ENCODE data around the gene JARID2. TPM values are rescaled to one million over a fixed set of nuclear protein-coding genes. Genes with fewer than 3 reads are reported as not detected.
A peak's percentile ranks its signal among the peaks of the same experiment; 100 is the strongest.

The JARID2 gene
- total and polyA plus RNA-seq, 4 donors: 3.8 to 14.8 (median 12.0) TPM

DNA sequence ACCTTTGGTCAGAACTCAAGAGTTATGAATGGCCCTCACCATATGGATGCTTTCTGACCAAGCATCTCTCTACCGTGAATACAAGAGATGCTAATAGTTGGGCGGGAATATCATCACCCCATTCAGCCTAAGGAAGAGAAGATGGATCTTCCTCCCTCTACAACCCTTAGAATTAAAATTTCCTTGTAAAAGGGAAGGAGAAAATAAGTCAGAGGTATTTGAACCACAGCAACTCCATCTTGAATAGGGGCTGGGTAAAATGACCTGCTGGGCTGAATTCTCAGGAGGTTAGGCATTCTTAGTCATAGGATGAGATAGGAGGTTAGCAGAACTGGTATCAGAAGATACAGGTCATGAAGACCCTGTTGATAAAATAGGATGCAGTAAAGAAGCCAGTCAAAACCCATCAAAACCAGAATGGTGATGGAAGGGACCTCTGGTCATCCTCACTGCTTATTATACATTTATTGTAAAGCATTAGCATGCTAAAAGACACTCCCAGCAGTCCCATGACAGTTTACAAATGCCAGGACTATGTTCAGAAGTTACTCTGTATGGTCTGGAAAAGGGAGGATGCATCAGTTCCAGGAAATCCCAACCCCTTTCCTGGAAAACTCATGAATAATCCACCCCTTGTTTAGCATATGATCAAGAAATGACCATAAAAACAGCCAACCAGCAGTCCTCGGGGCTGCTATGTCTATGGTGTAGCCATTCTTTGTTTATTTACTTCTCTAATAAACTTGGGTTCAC, 315.8 kb downstream of the JARID2 start:
- Histone ChIP-seq H3K9ac (ENCODE audit: insufficient read depth in 1 of 2, low read length in 2 of 2) (no peak overlapping the region), H3K36me3 (ENCODE audit: control insufficient read depth in 4 of 4, insufficient read depth in 4 of 4, low read length in 4 of 4) (no peaks in the 10 kb centered on the region), H3K4me1 (ENCODE audit: control insufficient read depth in 5 of 5, insufficient read depth in 5 of 5, low read length in 5 of 5) (peaks cover 0 to 2% (median 0%) of the 10 kb centered on the region in 5 donors), H3K9me3 (ENCODE audit: control insufficient read depth in 4 of 4, insufficient read depth in 3 of 4, low read length in 3 of 4) (no peaks in the 10 kb centered on the region), H3K4me3 (no peak overlapping the region), H3K27ac (ENCODE audit: low read depth in 1 of 2, low read length in 1 of 2) (no peak overlapping the region), H3K27me3 (ENCODE audit: control insufficient read depth in 3 of 3, insufficient read depth in 3 of 3, low read length in 2 of 3) (no peaks in the 10 kb centered on the region)
- no peak for ATAC-seq (ENCODE audit: insufficient read depth, low FRiP score)
- WGBS, 2 donors: 93 to 96% methylated on average over 3 of the region's 3 CpGs
- no peak for TF ChIP-seq CTCF (IDR thresholded peaks at IDR 0.05; ENCODE audit: control extremely low read depth, extremely low read depth)
- no peak for DNase-seq

DNA sequence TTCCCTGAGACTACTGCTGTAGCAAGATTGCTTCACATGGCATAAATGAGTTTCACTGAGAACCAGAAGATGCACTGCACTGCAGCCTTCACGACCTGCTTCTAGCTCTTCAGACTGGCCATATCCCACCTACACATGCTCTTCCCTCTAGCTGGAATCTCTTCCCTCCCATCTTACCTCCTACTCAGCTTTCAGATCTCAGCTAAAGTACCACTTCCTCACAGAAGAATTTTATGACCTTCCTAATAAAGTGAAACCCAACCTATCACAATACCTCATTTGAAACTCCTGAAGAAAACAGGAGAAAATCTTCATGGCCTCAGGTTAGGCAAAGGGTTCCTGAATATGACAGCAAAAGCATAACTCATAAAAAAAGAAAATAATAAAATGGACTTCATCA, 317.1 kb downstream of the JARID2 start:
- 81 to 90% methylated on average over 1 of the region's 1 CpG for WGBS, 2 donors
- Histone ChIP-seq H3K4me3 (no peak overlapping the region), H3K9ac (ENCODE audit: insufficient read depth in 1 of 2, low read length in 2 of 2) (no peak overlapping the region), H3K27ac (ENCODE audit: low read depth in 1 of 2, low read length in 1 of 2) (no peak overlapping the region), H3K4me1 (ENCODE audit: control insufficient read depth in 5 of 5, insufficient read depth in 5 of 5, low read length in 5 of 5) (peaks cover 0 to 2% (median 0%) of the 10 kb centered on the region in 5 donors), H3K9me3 (ENCODE audit: control insufficient read depth in 4 of 4, insufficient read depth in 3 of 4, low read length in 3 of 4) (no peaks in the 10 kb centered on the region), H3K27me3 (ENCODE audit: control insufficient read depth in 3 of 3, insufficient read depth in 3 of 3, low read length in 2 of 3) (no peaks in the 10 kb centered on the region), H3K36me3 (ENCODE audit: control insufficient read depth in 4 of 4, insufficient read depth in 4 of 4, low read length in 4 of 4) (no peaks in the 10 kb centered on the region)
- no peak for DNase-seq
- no peak for ATAC-seq (ENCODE audit: insufficient read depth, low FRiP score)
- no peak for TF ChIP-seq CTCF (IDR thresholded peaks at IDR 0.05; ENCODE audit: control extremely low read depth, extremely low read depth)

GRCh38 chr6:15569035-15569995, 323.4 kb downstream of the JARID2 start:
- no peaks in the 10 kb centered on the region for H3K36me3 ChIP-seq (ENCODE audit: control insufficient read depth in 4 of 4, insufficient read depth in 4 of 4, low read length in 4 of 4)
- no peaks in the 10 kb centered on the region for H3K27me3 ChIP-seq (ENCODE audit: control insufficient read depth in 3 of 3, insufficient read depth in 3 of 3, low read length in 2 of 3)
- ATAC-seq (ENCODE audit: insufficient read depth, low FRiP score) (no peak), DNase-seq (peak in 1 of 3 donors; percentile 47)
- no peaks in the 10 kb centered on the region for H3K9me3 ChIP-seq (ENCODE audit: control insufficient read depth in 4 of 4, insufficient read depth in 3 of 4, low read length in 3 of 4)
- H3K4me3 ChIP-seq: no peak overlapping the region
- H3K9ac ChIP-seq (ENCODE audit: insufficient read depth in 1 of 2, low read length in 2 of 2): no peak overlapping the region
- WGBS, 2 donors: 73 to 74% methylated on average over 17 of the region's 17 CpGs
- no peak for TF ChIP-seq CTCF (IDR thresholded peaks at IDR 0.05; ENCODE audit: control extremely low read depth, extremely low read depth)
- no peak overlapping the region for H3K27ac ChIP-seq (ENCODE audit: low read depth in 1 of 2, low read length in 1 of 2)
- peaks cover 0 to 10% (median 7%) of the 10 kb centered on the region in 5 donors for H3K4me1 ChIP-seq (ENCODE audit: control insufficient read depth in 5 of 5, insufficient read depth in 5 of 5, low read length in 5 of 5)
